ENCODE measurements around the gene TMEM121.
A peak's percentile ranks its signal among the peaks of the same experiment; 100 is the strongest.

TMEM121 gene

GRCh38 chr14:105525861-105526775 lies at the start of gene TMEM121:
TMEM121 (plus strand) TSS chr14:105526583; CDS start chr14:105528835, 2,252 bp downstream.
- DNase-seq = peak; percentile 15

- DNase-seq = peak; percentile 52
Observed at GRCh38 chr14:105476831-105477659, 49.3 kb upstream of the TMEM121 start.

- peak; percentile 49 for DNase-seq
Observed at GRCh38 chr14:105477660-105478397, 48.6 kb upstream of the TMEM121 start.

GRCh38 chr14:105478398-105479251 lies 47.8 kb upstream of the TMEM121 start:
- DNase-seq = no peak

GRCh38 chr14:105479431-105480158 lies 46.8 kb upstream of the TMEM121 start:
- DNase-seq = peak; percentile 17

- DNase-seq = no peak
Observed at GRCh38 chr14:105480199-105480746, 46.1 kb upstream of the TMEM121 start.

- peak; percentile 88 for DNase-seq
Observed at GRCh38 chr14:105480807-105481801, 45.3 kb upstream of the TMEM121 start.

- peak; percentile 97 for DNase-seq
Observed at GRCh38 chr14:105481886-105482457, 44.4 kb upstream of the TMEM121 start.

- DNase-seq = no peak
Observed at GRCh38 chr14:105482486-105483110, 43.8 kb upstream of the TMEM121 start.

- DNase-seq = no peak
Observed at GRCh38 chr14:105483300-105484068, 42.9 kb upstream of the TMEM121 start.

GRCh38 chr14:105484069-105484996 lies 42.0 kb upstream of the TMEM121 start:
- no peak for DNase-seq

GRCh38 chr14:105484997-105485393 lies 41.4 kb upstream of the TMEM121 start:
- no peak for DNase-seq

GRCh38 chr14:105485739-105486162 lies 40.6 kb upstream of the TMEM121 start:
- no peak for DNase-seq

- DNase-seq = no peak
Observed at GRCh38 chr14:105486163-105486973, 40.0 kb upstream of the TMEM121 start, which contains the start of gene CRIP1. CRIP1 (plus strand) TSS chr14:105486886; CDS start chr14:105487260, 374 bp downstream.

GRCh38 chr14:105486974-105487448 lies 39.4 kb upstream of the TMEM121 start:
- no peak for DNase-seq
